ENCODE measurements around the gene CAPNS2. TPM values are rescaled to one million over a fixed set of nuclear protein-coding genes. Genes with fewer than 3 reads are reported as not detected.

Gene CAPNS2
- total and polyA plus RNA-seq, 2 of the 8 experiments (the other 6 are each of a cell fraction or from before 2014, with no cell fraction given), result not detected

DNA sequence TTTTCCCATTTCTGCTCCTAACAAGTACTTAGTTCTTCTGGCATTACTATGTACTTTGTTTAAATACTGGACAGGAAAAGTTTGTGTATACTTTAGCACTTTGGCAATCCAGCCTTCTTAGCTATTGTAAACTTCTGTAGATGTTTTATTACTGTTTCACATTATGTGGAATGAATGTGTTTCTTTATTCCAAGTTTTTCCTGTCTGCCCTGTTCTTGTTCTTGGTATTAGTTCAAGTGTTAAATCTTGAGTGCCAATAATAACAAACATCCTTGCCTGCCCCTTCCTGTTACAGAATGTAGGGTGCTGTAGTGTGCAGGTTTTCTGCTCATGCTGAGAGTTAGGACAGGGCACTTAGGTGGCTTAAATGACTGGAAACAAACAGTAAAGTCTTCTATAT, 7.3 kb upstream of the CAPNS2 start:
- Histone ChIP-seq H2BK20ac (ENCODE audit: low read length) (no peak overlapping the region), H3K9me3 (ENCODE audit: insufficient read depth in 2 of 2, low read depth in 1 of 2, low read length in 1 of 2) (no peaks in the 10 kb centered on the region), H3K4me3 (ENCODE audit: extremely low read depth in 1 of 4, insufficient read depth in 2 of 4, low read depth in 3 of 4, low read length in 4 of 4) (no peak overlapping the region), H3K79me2 (ENCODE audit: control insufficient read depth in 1 of 2, insufficient read depth in 2 of 2, low read length in 2 of 2) (no peaks in the 10 kb centered on the region), H3K36me3 (ENCODE audit: control insufficient read depth in 2 of 4, insufficient read depth in 4 of 4, low read length in 3 of 4) (no peaks in the 10 kb centered on the region), H3K18ac (ENCODE audit: extremely low read depth, low read length) (no peak overlapping the region), H3K4me2 (ENCODE audit: insufficient read depth in 1 of 2, low read depth in 2 of 2, low read length in 2 of 2) (no peak overlapping the region), H2BK15ac (ENCODE audit: low read length) (no peak overlapping the region), H3K23ac (ENCODE audit: insufficient read length) (no peak overlapping the region), H2AFZ (ENCODE audit: low read length) (no peak overlapping the region), H4K5ac (ENCODE audit: insufficient read length, low read depth, low read length) (no peak overlapping the region), H3K9ac (replicated peaks in 1 of 4; ENCODE audit: extremely low read depth in 1 of 4, low read depth in 3 of 4, low read length in 3 of 4) (no peak overlapping the region), H3K14ac (ENCODE audit: insufficient read length) (no peak overlapping the region), H2BK12ac (ENCODE audit: low read depth, low read length) (no peak overlapping the region), H3K56ac (replicated peaks; ENCODE audit: insufficient read length, low read depth, low read length) (no peak overlapping the region), H3K79me1 (ENCODE audit: low read depth, low read length) (no peaks in the 10 kb centered on the region), H2BK120ac (replicated peaks; ENCODE audit: low read depth, low read length) (no peak overlapping the region), H2AK5ac (ENCODE audit: low read depth, low read length) (no peak overlapping the region), H3K23me2 (ENCODE audit: low read depth, low read length) (no peaks in the 10 kb centered on the region), H3K27ac (ENCODE audit: low read depth, low read length) (no peak overlapping the region), H3K4ac (replicated peaks; ENCODE audit: insufficient read length, low read depth, low read length) (no peak overlapping the region), H4K8ac (ENCODE audit: extremely low read depth, insufficient read depth, low read length) (no peak overlapping the region), H2BK5ac (ENCODE audit: low read depth, low read length) (no peak overlapping the region), H3K27me3 (replicated peaks in 1 of 4; ENCODE audit: control insufficient read depth in 3 of 4, extremely low read depth in 1 of 4, insufficient read depth in 3 of 4, low read length in 3 of 4) (no peaks in the 10 kb centered on the region), H4K91ac (replicated peaks; ENCODE audit: insufficient read length, low read length) (no peak overlapping the region), H4K20me1 (replicated peaks in 1 of 2; ENCODE audit: control insufficient read depth in 1 of 2, insufficient read depth in 2 of 2, low read length in 2 of 2) (no peaks in the 10 kb centered on the region), H3K4me1 (replicated peaks in 1 of 4; ENCODE audit: control insufficient read depth in 3 of 4, insufficient read depth in 4 of 4, low read length in 3 of 4) (no peaks in the 10 kb centered on the region)
- ChIA-PET CTCF (ENCODE audit: partially characterized antibody) (interaction anchor here (0.8 to 1.3 kb wide), 4 partner anchors 12 to 94 kb away, joined by 3 to 5 read pairs (median 4); no protein-coding TSS in a partner anchor), POLR2A (ENCODE audit: partially characterized antibody) (no interaction called here)
- FAIRE-seq (no peak), DNase-seq (ENCODE audit: low read depth in 1 of 2, low spot score in 2 of 2) (no peak)
- TF ChIP-seq FOSL1 (IDR thresholded peaks at IDR 0.05; ENCODE audit: insufficient read depth, low read depth, low read length) (no peak), EZH2 (IDR thresholded peaks at IDR 0.05; ENCODE audit: low read depth, low read length, severe bottlenecking) (no peak), ATF3 (IDR thresholded peaks at IDR 0.05; ENCODE audit: insufficient read depth, low read depth, low read length) (no peak), MAFK (IDR thresholded peaks at IDR 0.05; ENCODE audit: low read depth, low read length) (no peak), USF2 (IDR thresholded peaks at IDR 0.05; ENCODE audit: low read length) (no peak), RAD21 (IDR thresholded peaks at IDR 0.05 in 1 of 2, conservative IDR thresholded peaks at IDR 0.05 in 1 of 2; ENCODE audit: low read depth in 2 of 2, low read length in 2 of 2) (no peak), ASH2L (IDR thresholded peaks at IDR 0.05; ENCODE audit: low read length) (no peak), TAF7 (optimal IDR thresholded peaks at IDR 0.05; ENCODE audit: borderline replicate concordance, low read depth, low read length) (no peak), SIX5 (IDR thresholded peaks at IDR 0.05; ENCODE audit: low read depth, low read length) (no peak), CHD2 (IDR thresholded peaks at IDR 0.05; ENCODE audit: low read length) (no peak), SIN3A (conservative IDR thresholded peaks at IDR 0.05 in 1 of 2, IDR thresholded peaks at IDR 0.05 in 1 of 2; ENCODE audit: low read depth in 1 of 2, low read length in 2 of 2) (no peak), JUND (IDR thresholded peaks at IDR 0.05; ENCODE audit: low read length) (no peak), CEBPB (IDR thresholded peaks at IDR 0.05; ENCODE audit: low read depth, low read length) (no peak), CREB1 (IDR thresholded peaks at IDR 0.05) (no peak)
